Ascending aorta (tissue), 2 donors: ENCODE data around the gene TRIOBP. TPM values are rescaled to one million over a fixed set of nuclear protein-coding genes. Genes with fewer than 3 reads are reported as not detected.

Experiments used
- DNase-seq, 2 donors: peaks; one replicate each; pipeline ENCODE4 v3.0.0-alpha.2; 2019; ENCODE audit warnings: low spot score in 2 of 2
- H3K27ac ChIP-seq, 2 donors: fragments of 200-600 bp; sonication (generic); one replicate each; pipeline ENCODE4 v1.5.1; 2016 to 2017; ENCODE audit warnings: mild to moderate bottlenecking in 1 of 2
- H3K27me3 ChIP-seq: fragments of 200-600 bp; sonication (generic); one replicate; pipeline ENCODE4 v1.5.1; 2017
- H3K36me3 ChIP-seq, 2 donors: fragments of 200-600 bp; sonication (generic); one replicate each; pipeline ENCODE4 v1.5.1; 2016
- H3K4me1 ChIP-seq, 2 donors: fragments of 200-600 bp; sonication (generic); one replicate each; pipeline ENCODE4 v1.5.1; 2016 to 2017; ENCODE audit warnings: mild to moderate bottlenecking in 1 of 2
- H3K4me3 ChIP-seq, 2 donors: fragments of 200-600 bp; sonication (generic); one replicate each; pipeline ENCODE4 v1.5.1; 2016 to 2017; ENCODE audit warnings: mild to moderate bottlenecking in 1 of 2
- H3K9me3 ChIP-seq, 2 donors: fragments of 200-600 bp; sonication (generic); one replicate each; pipeline ENCODE4 v1.5.1; 2016
- intact Hi-C: fragments of 100-400 bp; cut with DNase I; formaldehyde crosslinking; loops from one replicate; pipeline ENCODE4 v1.15.1; 2023
- total RNA-seq: library from RNA; depleted of rRNA; stranded (reverse); fragments of >200 nt; gene quantifications from one replicate; pipeline ENCODE4 v1.1.0, GENCODE V29; 2016
- TF ChIP-seq, protein P1 (sequence below), 3 experiments: fragments of 200-600 bp in 2 of 3; fragments of 450-650 bp in 1 of 3; sonication (generic) in 2 of 3; IDR thresholded peaks; one replicate each; pipeline ENCODE4 v1.5.1; 2016 to 2019; ENCODE audit warnings: antibody characterized with exemption in 3 of 3, mild to moderate bottlenecking in 1 of 3, moderate library complexity in 1 of 3

TRIOBP gene
- total RNA-seq, 1 donor from 2014 or later: 253 TPM

DNA sequence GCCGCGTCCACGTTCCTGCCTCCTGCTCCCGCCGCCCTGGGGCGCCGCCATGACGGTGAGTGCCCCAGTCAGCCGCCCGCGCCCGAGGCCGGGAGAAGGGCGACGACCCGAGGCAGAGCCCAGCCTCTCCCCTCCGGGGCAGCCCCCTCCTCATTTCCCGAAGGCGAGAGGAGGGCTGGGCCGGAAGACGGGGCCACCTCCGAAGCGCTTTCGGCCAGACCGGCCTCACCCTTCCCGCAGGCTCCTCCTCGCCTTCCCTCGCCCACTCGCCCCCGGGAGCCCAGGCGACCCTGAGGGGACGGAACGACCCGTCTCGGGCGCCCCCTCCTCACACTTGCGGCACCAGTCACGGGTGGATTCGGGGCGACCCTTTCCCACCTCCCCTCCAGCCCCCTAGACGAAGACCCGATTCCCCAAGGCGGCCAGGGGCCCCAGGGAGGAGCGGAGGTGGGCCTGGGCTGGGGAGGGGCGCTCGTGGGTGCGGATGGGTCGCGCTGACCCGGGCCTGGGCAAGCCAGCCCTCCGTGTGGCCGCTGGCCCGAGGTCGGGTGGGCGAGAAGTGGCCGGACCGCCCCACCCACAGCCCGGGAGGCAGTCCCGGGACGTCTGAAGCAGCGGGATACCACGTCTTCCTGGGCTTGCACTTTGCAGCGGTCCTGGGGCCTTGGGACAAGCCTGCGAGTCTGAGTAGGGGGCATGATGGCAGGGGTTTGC lies 49.7 kb downstream of the TRIOBP start:
- peaks cover 32 to 49% of the 10 kb centered on the region in 2 donors for H3K4me1 ChIP-seq

DNA sequence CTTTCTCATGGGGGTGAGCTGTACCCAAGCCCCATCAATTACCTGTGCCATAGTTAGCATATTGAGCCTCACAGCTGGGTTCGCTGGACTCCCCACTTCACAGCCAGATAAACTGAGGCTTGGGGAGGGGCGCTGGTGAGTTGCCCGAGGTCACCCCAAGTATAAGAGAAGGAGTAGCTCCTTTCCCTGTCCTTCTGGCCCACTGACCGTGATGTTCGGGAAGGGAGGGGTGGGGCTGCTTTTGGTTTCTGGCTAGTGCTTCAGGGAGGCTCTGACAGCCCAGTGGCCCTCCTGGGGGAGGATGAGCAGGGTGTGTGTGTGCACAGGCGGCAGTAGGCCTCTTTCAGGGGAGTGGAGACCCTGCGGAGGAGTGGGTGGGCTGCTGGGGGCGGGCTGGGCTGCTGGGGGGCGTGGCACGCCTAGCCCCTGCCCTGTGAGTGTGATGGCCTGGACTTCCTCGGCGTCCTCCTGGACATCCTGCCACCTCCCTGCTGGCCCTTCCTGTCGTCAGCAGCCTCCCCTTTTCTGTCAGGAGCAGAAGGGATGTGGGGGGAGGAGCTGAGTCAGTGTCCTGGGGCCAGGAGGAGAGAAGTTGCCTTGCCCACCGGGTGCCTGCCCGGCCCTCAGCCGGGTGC lies 50.3 kb downstream of the TRIOBP start:
- no peaks in the 10 kb centered on the region for H3K9me3 ChIP-seq
- intact Hi-C loops: loop anchor here (2.0 kb wide), 1 partner anchor 50 kb away; the partner anchor contains the start of gene TRIOBP
- TF ChIP-seq, protein P1, sequence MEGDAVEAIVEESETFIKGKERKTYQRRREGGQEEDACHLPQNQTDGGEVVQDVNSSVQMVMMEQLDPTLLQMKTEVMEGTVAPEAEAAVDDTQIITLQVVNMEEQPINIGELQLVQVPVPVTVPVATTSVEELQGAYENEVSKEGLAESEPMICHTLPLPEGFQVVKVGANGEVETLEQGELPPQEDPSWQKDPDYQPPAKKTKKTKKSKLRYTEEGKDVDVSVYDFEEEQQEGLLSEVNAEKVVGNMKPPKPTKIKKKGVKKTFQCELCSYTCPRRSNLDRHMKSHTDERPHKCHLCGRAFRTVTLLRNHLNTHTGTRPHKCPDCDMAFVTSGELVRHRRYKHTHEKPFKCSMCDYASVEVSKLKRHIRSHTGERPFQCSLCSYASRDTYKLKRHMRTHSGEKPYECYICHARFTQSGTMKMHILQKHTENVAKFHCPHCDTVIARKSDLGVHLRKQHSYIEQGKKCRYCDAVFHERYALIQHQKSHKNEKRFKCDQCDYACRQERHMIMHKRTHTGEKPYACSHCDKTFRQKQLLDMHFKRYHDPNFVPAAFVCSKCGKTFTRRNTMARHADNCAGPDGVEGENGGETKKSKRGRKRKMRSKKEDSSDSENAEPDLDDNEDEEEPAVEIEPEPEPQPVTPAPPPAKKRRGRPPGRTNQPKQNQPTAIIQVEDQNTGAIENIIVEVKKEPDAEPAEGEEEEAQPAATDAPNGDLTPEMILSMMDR (IDR thresholded peaks at IDR 0.05): no peak
- peak overlapping the region; percentile 83 to 96 for H3K27ac ChIP-seq
- H3K4me1 ChIP-seq: peaks cover 38 to 53% of the 10 kb centered on the region in 2 donors
- DNase-seq: peak in 1 of 2 donors; percentile 76
- H3K27me3 ChIP-seq: no peaks in the 10 kb centered on the region
- H3K4me3 ChIP-seq: peak overlapping the region; percentile 93 to 99
- no peaks in the 10 kb centered on the region for H3K36me3 ChIP-seq

More for the DNA sequence above, 49.7 kb downstream of the TRIOBP start:
- intact Hi-C loops: loop anchor here (2.0 kb wide), 1 partner anchor 50 kb away; the partner anchor contains the start of gene TRIOBP
- Histone ChIP-seq H3K4me3 (peak overlapping the region; percentile 93 to 99), H3K27me3 (no peaks in the 10 kb centered on the region), H3K36me3 (no peaks in the 10 kb centered on the region), H3K9me3 (no peaks in the 10 kb centered on the region), H3K27ac (peak overlapping the region; percentile 83 to 96)
- DNase-seq: no peak
- TF ChIP-seq, protein P1 (IDR thresholded peaks at IDR 0.05): no peak

DNA sequence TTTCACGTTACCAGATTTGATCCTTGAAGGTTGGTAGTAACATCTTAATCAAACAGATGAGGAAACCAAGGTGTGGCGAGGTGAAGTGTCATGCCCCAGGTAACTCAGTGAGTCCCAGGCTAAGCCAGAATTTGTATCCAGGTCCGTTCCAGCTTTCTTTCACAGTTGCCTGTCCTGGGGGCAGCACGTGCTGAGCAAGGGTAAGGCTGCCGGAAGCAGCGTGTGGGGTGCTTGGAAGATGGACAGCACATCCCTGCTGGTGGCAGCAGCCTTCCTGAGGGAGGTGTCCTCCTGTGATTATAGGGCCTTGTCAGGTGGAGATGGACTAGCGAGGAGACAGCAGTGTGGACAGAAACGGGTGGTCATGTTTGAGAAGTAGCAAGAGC lies 50.9 kb downstream of the TRIOBP start:
- H3K27me3 ChIP-seq: no peaks in the 10 kb centered on the region
- TF ChIP-seq, protein P1 (IDR thresholded peaks at IDR 0.05): no peak
- H3K27ac ChIP-seq: peak overlapping the region; percentile 31 to 83
- DNase-seq: no peak
- intact Hi-C loops: loop anchor here (2.0 kb wide), 1 partner anchor 51 kb away; the partner anchor contains the start of gene TRIOBP
- H3K36me3 ChIP-seq: no peaks in the 10 kb centered on the region
- H3K9me3 ChIP-seq: no peaks in the 10 kb centered on the region
- peak overlapping the region; percentile 93 to 99 for H3K4me3 ChIP-seq
- H3K4me1 ChIP-seq: peaks cover 43 to 56% of the 10 kb centered on the region in 2 donors

DNA sequence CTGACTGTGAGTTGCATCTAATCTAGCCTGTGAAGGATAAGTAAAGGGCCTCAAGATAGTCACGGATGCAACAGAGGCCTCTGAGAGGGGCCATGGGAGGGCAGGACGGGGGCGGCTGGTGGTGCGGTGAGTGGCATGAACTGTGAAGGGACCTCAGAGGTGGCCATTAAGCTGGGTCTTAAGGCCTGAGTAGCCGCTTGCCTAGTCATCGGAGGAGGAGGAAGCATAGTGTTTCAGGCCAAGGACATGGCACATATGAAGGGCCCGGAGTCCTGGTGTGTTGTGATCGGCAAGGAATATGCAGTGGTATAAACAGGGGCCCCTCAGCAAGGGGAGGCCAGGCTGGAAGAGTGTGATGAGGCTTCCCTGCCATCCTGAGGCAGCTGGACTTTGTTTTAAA lies 51.8 kb downstream of the TRIOBP start:
- no peak overlapping the region for H3K4me3 ChIP-seq
- peak overlapping the region in 1 of 2 donors; percentile 57 for H3K27ac ChIP-seq
- intact Hi-C loops: no loop called here
- H3K36me3 ChIP-seq: no peaks in the 10 kb centered on the region
- DNase-seq: no peak
- TF ChIP-seq, protein P1 (IDR thresholded peaks at IDR 0.05): no peak
- H3K4me1 ChIP-seq: peaks cover 47 to 64% of the 10 kb centered on the region in 2 donors
- no peaks in the 10 kb centered on the region for H3K9me3 ChIP-seq
- no peaks in the 10 kb centered on the region for H3K27me3 ChIP-seq

DNA sequence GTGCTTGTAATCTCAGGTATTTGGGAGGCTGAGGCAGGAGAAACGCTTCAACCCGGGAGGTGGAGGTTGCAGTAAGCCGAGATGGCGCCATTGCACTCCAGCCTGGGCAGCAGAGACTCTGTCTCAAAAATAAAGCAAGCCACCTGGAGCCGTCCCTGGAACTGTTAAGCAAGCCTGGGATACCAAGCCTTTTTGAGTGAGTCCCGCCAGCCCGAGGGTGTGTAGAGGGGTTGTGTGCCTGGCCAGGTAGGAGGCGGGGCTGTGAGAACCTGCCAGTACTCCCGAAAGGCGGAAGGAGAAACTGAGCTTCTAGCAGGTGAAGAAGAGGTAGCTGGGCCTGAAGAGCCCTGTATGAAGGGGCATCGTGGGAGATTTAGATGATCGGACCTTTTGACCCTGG lies 52.4 kb downstream of the TRIOBP start:
- Histone ChIP-seq H3K27me3 (no peaks in the 10 kb centered on the region), H3K4me1 (peaks cover 47 to 66% of the 10 kb centered on the region in 2 donors), H3K36me3 (no peaks in the 10 kb centered on the region), H3K4me3 (no peak overlapping the region), H3K27ac (peak overlapping the region in 1 of 2 donors; percentile 80), H3K9me3 (no peaks in the 10 kb centered on the region)
- intact Hi-C loops: no loop called here
- TF ChIP-seq, protein P1 (IDR thresholded peaks at IDR 0.05): no peak
- DNase-seq: no peak
